ENCODE results near the gene DPT.

The DPT gene

GRCh38 chr1:168760241-168760640 lies 31.2 kb upstream of the DPT start:
- Histone ChIP-seq H3K4me1 (no peaks in the 10 kb centered on the region), H3K36me3 (no peaks in the 10 kb centered on the region), H3K27ac (no peak overlapping the region), H3K27me3 (no peaks in the 10 kb centered on the region), H3K4me3 (no peak overlapping the region), H3K9me3 (no peaks in the 10 kb centered on the region)
- no peak for TF ChIP-seq CTCF (IDR thresholded peaks at IDR 0.05)
- no peak for DNase-seq
- intact Hi-C loops (cut with DNase I; ENCODE audit: low total_unique reads): no loop called here

- no peak overlapping the region for H3K4me3 ChIP-seq
- H3K9me3 ChIP-seq: no peaks in the 10 kb centered on the region
- intact Hi-C loops (cut with DNase I; ENCODE audit: low total_unique reads): no loop called here
- TF ChIP-seq CTCF (IDR thresholded peaks at IDR 0.05): no peak
- H3K27ac ChIP-seq: no peak overlapping the region
- no peaks in the 10 kb centered on the region for H3K36me3 ChIP-seq
- no peaks in the 10 kb centered on the region for H3K4me1 ChIP-seq
- DNase-seq: no peak
- H3K27me3 ChIP-seq: no peaks in the 10 kb centered on the region
Observed at GRCh38 chr1:168759077-168759476, 30.1 kb upstream of the DPT start.

GRCh38 chr1:168758503-168758902 lies 29.5 kb upstream of the DPT start:
- intact Hi-C loops (cut with DNase I; ENCODE audit: low total_unique reads): no loop called here
- Histone ChIP-seq H3K27ac (no peak overlapping the region), H3K27me3 (no peaks in the 10 kb centered on the region), H3K4me1 (no peaks in the 10 kb centered on the region), H3K4me3 (no peak overlapping the region), H3K9me3 (no peaks in the 10 kb centered on the region), H3K36me3 (no peaks in the 10 kb centered on the region)
- no peak for DNase-seq
- TF ChIP-seq CTCF (IDR thresholded peaks at IDR 0.05): no peak

- no peak for TF ChIP-seq CTCF (IDR thresholded peaks at IDR 0.05)
- H3K36me3 ChIP-seq: no peaks in the 10 kb centered on the region
- intact Hi-C loops (cut with DNase I; ENCODE audit: low total_unique reads): no loop called here
- peaks cover 0 to 6% of the 10 kb centered on the region in 2 donors for H3K27me3 ChIP-seq
- H3K4me3 ChIP-seq: no peak overlapping the region
- no peaks in the 10 kb centered on the region for H3K9me3 ChIP-seq
- no peaks in the 10 kb centered on the region for H3K4me1 ChIP-seq
- no peak overlapping the region for H3K27ac ChIP-seq
- DNase-seq: no peak
Observed at GRCh38 chr1:168755800-168756418, 26.9 kb upstream of the DPT start.

- intact Hi-C loops (cut with DNase I; ENCODE audit: low total_unique reads): no loop called here
Observed at GRCh38 chr1:168752171-168752832, 23.3 kb upstream of the DPT start.

More at GRCh38 chr1:168752171-168752832, 23.3 kb upstream of the DPT start:
- no peak overlapping the region for H3K4me3 ChIP-seq
- no peaks in the 10 kb centered on the region for H3K9me3 ChIP-seq
- H3K36me3 ChIP-seq: no peaks in the 10 kb centered on the region
- H3K27me3 ChIP-seq: peaks cover 0 to 6% of the 10 kb centered on the region in 2 donors
- no peak for TF ChIP-seq CTCF (IDR thresholded peaks at IDR 0.05)
- no peaks in the 10 kb centered on the region for H3K4me1 ChIP-seq
- no peak overlapping the region for H3K27ac ChIP-seq
- DNase-seq: no peak
